Stimulated activated CD4-positive, alpha-beta T cell treated with anti-CD3 and anti-CD28 coated beads, Interleukin-4, amount 100 ng/mL, for 1 hour (primary cell): ENCODE measurements around the gene SKA1.
A peak's percentile ranks its signal among the peaks of the same experiment; 100 is the strongest.
"Not testable (repeated sequence)": the region's sequence is repeated elsewhere in the genome, so short reads cannot be mapped to it uniquely, and the experiment has no call there.

Experiments
- DNase-seq: peaks from one replicate; pipeline ENCODE4 v3.0.0-alpha.2; 2020

Gene SKA1

DNA sequence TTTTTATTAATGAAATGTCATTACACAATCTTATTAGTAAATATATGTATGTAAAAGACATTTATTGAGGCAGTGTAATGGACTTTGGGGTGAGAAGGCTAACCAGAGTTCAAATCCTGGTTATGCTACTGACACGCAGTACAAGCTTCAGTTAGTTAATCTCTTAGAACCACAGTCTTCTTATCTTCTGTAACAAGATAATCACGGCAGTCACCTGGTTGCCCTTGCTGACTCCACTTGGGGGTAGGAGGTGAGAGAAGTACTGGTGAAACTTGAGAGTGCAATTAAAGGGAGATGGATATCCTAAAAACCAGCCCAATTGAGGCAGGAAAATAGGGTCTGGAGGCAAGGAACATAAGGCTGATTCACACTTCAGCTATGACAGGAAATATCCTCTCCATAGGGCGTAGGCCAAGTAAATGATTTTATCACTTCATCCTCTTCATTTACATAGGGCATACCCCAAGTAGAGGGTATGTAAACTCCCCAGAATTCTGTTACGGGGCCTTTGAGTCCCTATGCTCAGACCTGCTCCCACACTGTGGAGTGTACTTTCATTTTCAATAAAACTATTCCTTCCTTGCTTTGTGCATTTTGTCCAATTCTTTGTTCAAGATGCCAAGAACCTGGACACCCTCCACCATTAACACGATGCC is 21.3 kb downstream of the SKA1 start:
- no peak for DNase-seq

- no peak for DNase-seq
These were observed 22.2 kb downstream of the SKA1 start for GRCh38 chr18:50397023-50397422.

DNA sequence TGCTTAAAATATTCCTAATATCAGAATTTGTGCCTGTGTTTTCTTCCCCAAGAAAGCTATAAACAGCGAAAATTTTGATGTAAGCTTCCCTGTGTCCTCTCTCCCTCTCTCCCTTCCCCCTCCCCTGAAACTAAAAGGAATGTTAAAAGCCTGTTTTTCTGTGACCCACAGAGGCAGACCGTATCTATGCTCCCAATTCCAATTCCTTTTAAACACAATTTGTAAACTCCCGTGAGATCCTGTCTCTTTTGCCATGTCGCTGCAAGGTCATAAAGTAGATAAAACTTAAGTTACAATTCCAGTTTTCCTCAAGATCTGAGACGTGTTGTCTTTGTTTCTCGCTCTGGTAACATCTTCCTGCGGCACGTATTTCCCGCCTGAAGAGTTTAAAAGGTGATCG is 23.3 kb downstream of the SKA1 start:
- no peak for DNase-seq

GRCh38 chr18:50398947-50399346 is 24.1 kb downstream of the SKA1 start:
- no peak for DNase-seq

DNA sequence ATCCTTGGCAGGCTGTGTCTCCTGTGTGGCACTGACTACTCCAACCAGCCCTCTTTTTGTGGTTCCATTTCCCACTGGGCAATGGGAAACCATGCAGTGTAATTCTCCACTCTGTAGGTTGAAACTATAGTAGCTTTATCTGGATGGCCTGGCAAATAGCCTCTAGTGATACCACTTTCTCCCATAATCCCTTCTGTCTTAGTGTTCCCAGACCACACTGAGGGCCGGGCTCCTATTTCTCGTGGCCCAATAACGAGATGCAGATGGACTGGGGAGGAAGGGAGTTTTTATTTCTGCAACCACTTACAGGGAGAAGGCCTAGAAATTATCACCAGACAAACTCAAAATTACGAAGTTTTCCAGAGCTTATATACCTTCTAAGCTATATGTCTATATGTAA is 24.7 kb downstream of the SKA1 start:
- DNase-seq, result no peak

- not testable (repeated sequence) for DNase-seq
These were observed 25.6 kb downstream of the SKA1 start for GRCh38 chr18:50400438-50400837.

DNA sequence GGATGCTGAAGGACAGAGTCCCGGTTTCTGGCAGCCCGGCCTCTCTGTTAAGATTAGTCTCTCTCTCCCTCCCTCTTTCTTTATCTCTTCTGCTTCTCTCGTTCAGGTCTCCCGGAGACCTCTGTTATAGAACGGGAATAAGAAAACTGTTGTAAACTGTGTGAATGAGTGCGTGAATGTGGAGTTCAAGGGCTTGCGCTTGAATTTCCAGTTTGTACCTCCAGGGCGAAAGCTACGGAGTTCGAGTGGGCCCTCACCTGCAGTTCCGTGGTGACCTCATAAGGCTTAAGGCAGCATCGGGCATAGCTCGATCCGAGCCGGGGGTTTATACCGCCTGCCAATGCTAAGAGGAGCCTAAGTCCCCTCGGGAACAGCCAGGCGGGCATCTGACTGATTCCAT is 26.4 kb downstream of the SKA1 start:
- DNase-seq, result no peak

DNA sequence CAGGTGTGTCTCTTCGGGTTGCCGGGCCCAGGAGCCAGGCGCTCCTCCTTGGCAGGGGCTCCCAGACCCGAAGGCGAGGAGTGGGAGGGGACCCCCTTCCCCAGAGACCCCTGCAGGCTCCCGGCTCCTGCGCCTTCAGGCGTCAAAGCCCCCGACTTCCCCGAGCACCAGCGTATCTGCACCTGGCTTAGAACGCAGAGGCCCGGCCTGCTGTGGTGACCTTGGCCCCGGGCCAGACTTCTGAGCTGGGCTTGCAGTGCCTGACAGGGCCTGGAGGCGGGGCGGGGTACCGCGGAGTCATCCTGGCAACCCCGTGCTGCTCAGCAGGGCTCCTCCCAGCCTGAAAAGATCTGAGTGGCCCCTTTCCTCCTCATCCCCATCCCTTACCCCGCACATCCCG is 27.0 kb downstream of the SKA1 start:
- peak; percentile 16 for DNase-seq

GRCh38 chr18:50404752-50405581 is 30.1 kb downstream of the SKA1 start:
- DNase-seq, result not testable (repeated sequence)

DNA sequence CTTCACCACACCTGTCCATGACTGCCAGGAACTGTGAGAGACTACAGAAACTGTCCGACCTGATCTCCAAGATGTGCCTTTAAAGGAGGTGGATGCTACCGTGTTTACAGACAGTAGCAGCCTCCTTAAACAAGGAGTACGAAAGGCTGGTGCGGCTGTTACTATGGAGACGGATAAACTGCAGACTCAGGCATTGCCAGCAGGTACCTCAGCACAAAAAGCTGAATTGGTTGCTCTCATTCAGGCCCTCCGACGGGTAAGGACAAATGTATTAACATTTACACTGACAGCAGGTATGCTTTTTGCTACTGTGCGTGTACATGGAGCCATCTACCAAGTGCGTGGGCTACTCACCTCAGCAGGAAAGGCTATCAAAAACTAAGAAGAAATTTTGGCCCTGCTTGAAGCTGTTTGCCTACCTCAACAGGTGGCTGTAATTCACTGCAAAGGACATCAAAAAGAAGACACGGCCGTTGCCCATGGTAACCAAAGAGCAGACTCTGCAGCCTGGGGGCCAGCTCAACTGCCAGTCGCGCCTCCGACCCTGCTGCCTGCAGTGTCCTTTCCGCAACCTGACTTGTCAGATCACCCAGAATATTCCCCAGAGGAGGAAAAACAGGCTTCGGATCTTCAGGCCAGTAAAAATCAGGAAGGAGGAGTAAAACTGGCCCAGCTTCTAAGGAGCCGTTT is 30.9 kb downstream of the SKA1 start:
- DNase-seq, result no peak

GRCh38 chr18:50409236-50409635 is 34.4 kb downstream of the SKA1 start:
- DNase-seq, result no peak

DNA sequence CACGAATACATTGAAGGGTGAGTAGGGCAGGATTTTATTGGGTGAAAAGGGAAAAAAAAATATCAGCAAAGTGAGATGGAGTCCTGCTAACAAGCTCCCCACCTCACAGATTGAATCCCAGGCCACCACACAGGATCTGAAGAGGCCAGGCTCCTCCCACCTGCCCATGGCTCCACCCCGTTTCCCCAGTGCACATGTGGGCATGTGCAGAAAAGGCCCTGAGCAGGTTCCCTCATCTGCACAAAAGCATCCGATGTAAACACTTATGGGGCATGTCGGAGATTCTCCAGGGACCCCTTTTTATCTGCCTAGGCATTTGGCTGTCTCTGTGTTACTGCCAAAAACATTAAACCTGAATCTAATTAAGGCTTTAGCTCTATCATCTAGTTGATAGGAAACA is 35.2 kb downstream of the SKA1 start:
- no peak for DNase-seq

GRCh38 chr18:50410894-50411293 is 36.0 kb downstream of the SKA1 start:
- no peak for DNase-seq

DNA sequence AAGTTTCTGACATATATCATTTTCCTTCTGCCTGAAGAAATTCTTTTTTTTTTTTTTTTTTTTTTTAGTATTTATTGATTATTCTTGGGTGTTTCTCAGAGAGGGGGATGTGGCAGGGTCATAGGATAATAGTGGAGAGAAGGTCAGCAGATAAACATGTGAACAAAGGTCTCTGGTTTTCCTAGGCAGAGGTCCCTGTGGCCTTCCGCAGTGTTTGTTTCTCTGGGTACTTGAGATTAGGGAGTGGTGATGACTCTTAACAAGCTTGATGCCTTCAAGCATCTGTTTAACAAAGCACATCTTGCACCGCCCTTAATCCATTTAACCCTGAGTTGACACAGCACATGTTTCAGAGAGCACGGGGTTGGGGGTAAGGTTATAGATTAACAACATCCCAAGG is 42.0 kb downstream of the SKA1 start:
- DNase-seq, result not testable (repeated sequence)

GRCh38 chr18:50417705-50418104 is 42.9 kb downstream of the SKA1 start:
- DNase-seq, result not testable (repeated sequence)

- no peak for DNase-seq
These were observed 43.8 kb downstream of the SKA1 start for GRCh38 chr18:50418650-50419049.

- no peak for DNase-seq
These were observed 47.5 kb downstream of the SKA1 start for GRCh38 chr18:50422286-50422898.

DNA sequence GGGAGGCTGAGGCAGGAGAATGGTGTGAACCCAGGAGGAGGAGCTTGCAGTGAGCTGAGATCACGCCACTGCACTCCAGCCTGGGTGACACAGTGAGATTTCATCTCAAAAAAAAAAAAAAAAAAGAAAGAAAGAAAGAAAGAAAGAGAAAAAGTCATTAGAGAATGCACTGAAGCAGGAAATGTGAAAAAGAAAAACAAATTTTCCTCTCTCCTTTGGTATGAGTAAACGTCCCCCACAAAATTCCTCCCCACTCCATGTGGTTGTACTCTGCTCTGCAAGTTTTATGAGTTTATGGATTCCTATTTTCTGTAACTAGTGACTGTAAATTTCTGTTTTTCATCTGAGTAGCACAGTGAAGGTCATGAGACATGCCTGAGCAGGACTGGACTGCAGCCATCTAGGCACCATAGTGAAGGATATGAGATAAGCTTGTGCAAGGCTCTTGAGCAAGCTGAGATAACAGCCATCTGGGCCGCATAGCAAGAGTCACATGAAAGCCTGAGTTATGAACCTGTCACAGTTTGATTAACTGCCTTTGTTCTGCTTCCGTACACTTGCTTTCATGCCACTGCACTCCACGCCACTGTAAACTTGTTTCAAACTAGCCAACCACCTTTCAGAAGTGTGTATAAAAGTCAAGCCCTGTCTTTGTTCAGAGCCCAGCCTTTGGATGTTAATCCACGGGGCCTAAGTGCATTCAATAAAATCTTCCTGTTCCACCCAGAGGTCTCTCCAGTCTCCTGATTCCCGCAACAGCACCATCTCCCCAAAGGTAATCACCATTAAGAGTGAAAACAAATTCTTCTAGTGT is 50.2 kb downstream of the SKA1 start:
- no peak for DNase-seq

- DNase-seq, result no peak
These were observed 53.0 kb downstream of the SKA1 start for GRCh38 chr18:50427896-50428295.

- no peak for DNase-seq
These were observed 53.8 kb downstream of the SKA1 start for GRCh38 chr18:50428531-50429206.

- DNase-seq, result no peak
These were observed 54.5 kb downstream of the SKA1 start for GRCh38 chr18:50429207-50429948.
